ENCODE measurements around the gene RTP4. TPM values are rescaled to one million over a fixed set of nuclear protein-coding genes. Genes with fewer than 3 reads are reported as not detected.

The RTP4 gene
- total RNA-seq, 1 donor = 4.0 TPM

DNA sequence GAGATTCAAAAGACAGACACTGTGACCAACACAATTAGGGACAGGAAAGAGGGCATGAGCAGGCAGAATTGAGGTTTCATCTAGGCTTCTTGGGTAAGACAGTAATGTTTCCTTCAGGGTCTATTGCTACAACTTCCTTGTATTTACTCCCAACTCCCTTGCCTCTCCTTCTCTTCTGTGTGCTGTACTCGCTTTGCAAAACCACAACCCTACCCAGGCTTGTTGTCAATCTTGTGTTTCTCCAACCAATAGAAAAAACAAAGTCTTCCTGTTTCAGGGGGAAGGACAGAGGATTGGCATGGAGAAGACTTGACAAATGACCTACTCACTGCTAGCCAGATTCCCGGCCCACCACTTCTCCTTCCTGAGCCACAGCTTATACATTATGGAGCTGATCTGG, 40.3 kb upstream of the RTP4 start:
- no peaks in the 10 kb centered on the region for H3K27me3 ChIP-seq (ENCODE audit: insufficient read depth, low read length)
- H4K20me1 ChIP-seq (ENCODE audit: insufficient read depth, low read length) = no peaks in the 10 kb centered on the region
- H3K4me1 ChIP-seq (ENCODE audit: insufficient read depth, low read length) = no peaks in the 10 kb centered on the region
- no peak overlapping the region for H2AFZ ChIP-seq (ENCODE audit: low read length)
- no peak overlapping the region for H3K4me3 ChIP-seq (ENCODE audit: insufficient read depth, low read length)
- no peak overlapping the region for H3K27ac ChIP-seq (ENCODE audit: low read depth, low read length)
- no peaks in the 10 kb centered on the region for H3K9me3 ChIP-seq (ENCODE audit: low read depth, low read length)
- DNase-seq (ENCODE audit: insufficient read length, low spot score, missing footprints) = no peak
- no peak overlapping the region for H3K4me2 ChIP-seq (ENCODE audit: insufficient read depth, low read length)
- TF ChIP-seq, protein P1, sequence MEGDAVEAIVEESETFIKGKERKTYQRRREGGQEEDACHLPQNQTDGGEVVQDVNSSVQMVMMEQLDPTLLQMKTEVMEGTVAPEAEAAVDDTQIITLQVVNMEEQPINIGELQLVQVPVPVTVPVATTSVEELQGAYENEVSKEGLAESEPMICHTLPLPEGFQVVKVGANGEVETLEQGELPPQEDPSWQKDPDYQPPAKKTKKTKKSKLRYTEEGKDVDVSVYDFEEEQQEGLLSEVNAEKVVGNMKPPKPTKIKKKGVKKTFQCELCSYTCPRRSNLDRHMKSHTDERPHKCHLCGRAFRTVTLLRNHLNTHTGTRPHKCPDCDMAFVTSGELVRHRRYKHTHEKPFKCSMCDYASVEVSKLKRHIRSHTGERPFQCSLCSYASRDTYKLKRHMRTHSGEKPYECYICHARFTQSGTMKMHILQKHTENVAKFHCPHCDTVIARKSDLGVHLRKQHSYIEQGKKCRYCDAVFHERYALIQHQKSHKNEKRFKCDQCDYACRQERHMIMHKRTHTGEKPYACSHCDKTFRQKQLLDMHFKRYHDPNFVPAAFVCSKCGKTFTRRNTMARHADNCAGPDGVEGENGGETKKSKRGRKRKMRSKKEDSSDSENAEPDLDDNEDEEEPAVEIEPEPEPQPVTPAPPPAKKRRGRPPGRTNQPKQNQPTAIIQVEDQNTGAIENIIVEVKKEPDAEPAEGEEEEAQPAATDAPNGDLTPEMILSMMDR (IDR thresholded peaks at IDR 0.05; ENCODE audit: extremely low read depth, low read depth, low read length) = no peak
- no peaks in the 10 kb centered on the region for H3K79me2 ChIP-seq (ENCODE audit: insufficient read depth, low read length)
- no peaks in the 10 kb centered on the region for H3K36me3 ChIP-seq (ENCODE audit: insufficient read depth, low read length)

DNA sequence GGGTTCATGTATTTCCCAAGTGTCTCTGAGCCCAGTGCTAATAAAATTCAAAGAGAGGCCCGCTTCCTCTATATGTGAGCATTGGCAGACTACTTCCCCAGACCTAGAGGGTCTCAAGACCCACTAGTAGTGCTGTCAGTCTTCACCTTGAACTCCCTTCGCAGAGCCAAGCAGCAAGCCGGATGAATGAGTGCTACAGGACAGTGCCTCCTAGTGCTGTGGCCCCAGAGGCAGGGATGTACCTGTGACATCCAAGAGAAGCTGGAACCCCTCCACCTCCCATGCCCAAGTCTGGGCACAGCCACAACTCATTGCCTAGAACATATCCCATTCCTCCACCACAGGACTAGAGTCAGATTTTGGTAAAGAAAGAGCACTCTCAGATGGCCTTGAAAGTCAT, 39.5 kb upstream of the RTP4 start:
- Histone ChIP-seq H3K4me3 (ENCODE audit: insufficient read depth, low read length) (no peak overlapping the region), H3K4me1 (ENCODE audit: insufficient read depth, low read length) (no peaks in the 10 kb centered on the region), H3K27me3 (ENCODE audit: insufficient read depth, low read length) (no peaks in the 10 kb centered on the region), H3K9me3 (ENCODE audit: low read depth, low read length) (no peaks in the 10 kb centered on the region), H3K79me2 (ENCODE audit: insufficient read depth, low read length) (no peaks in the 10 kb centered on the region), H2AFZ (ENCODE audit: low read length) (no peak overlapping the region), H3K27ac (ENCODE audit: low read depth, low read length) (no peak overlapping the region), H3K36me3 (ENCODE audit: insufficient read depth, low read length) (no peaks in the 10 kb centered on the region), H4K20me1 (ENCODE audit: insufficient read depth, low read length) (no peaks in the 10 kb centered on the region), H3K4me2 (ENCODE audit: insufficient read depth, low read length) (no peak overlapping the region)
- no peak for DNase-seq (ENCODE audit: insufficient read length, low spot score, missing footprints)
- TF ChIP-seq, protein P1 (IDR thresholded peaks at IDR 0.05; ENCODE audit: extremely low read depth, low read depth, low read length) = no peak

DNA sequence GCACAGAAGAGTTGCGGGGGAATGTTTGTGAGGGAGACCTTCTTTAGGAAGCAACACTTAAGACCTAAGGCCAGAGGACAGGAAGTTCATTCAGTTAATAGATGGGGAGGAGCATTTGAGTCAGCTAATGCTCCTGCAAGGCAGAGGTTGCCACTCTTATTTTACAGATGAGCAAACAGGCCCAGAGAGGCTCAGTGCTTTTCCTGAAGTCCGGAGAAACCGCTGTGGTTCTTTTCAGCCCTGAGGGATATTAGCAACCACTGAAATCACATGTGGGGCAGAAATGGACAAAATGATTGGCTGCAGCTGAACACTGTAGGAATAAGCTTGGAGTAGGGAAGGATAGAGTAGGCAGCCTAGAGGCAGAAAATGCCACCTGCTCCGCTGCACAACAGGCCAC, 33.3 kb upstream of the RTP4 start:
- TF ChIP-seq, protein P1 (IDR thresholded peaks at IDR 0.05; ENCODE audit: extremely low read depth, low read depth, low read length) = no peak
- Histone ChIP-seq H3K27ac (ENCODE audit: low read depth, low read length) (no peak overlapping the region), H3K9me3 (ENCODE audit: low read depth, low read length) (no peaks in the 10 kb centered on the region), H4K20me1 (ENCODE audit: insufficient read depth, low read length) (no peaks in the 10 kb centered on the region), H3K79me2 (ENCODE audit: insufficient read depth, low read length) (no peaks in the 10 kb centered on the region), H3K27me3 (ENCODE audit: insufficient read depth, low read length) (peaks cover 2% of the 10 kb centered on the region), H2AFZ (ENCODE audit: low read length) (no peak overlapping the region), H3K4me2 (ENCODE audit: insufficient read depth, low read length) (no peak overlapping the region), H3K4me1 (ENCODE audit: insufficient read depth, low read length) (no peaks in the 10 kb centered on the region), H3K4me3 (ENCODE audit: insufficient read depth, low read length) (no peak overlapping the region), H3K36me3 (ENCODE audit: insufficient read depth, low read length) (no peaks in the 10 kb centered on the region)
- no peak for DNase-seq (ENCODE audit: insufficient read length, low spot score, missing footprints)

DNA sequence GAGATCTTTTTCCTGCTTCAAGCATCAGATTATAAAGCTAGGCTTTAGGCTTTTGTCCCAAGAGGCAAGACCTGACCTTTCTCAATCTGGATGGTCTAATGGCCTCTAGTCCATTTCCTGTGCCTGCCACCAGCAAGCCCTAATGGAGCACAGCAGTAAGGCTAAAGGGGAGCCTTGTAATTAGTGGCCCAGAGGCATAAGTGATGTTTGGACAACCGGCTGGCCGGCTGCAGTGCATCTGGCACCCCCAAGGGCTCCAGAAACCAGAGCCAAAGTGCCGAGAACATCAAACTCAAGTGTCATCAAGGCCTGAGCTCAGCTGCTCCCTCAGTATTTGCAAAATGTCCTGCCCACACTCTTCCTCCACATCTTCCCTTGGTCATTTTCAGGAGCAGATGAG, 31.9 kb upstream of the RTP4 start:
- H3K27me3 ChIP-seq (ENCODE audit: insufficient read depth, low read length) = peaks cover 2% of the 10 kb centered on the region
- H3K4me2 ChIP-seq (ENCODE audit: insufficient read depth, low read length) = no peak overlapping the region
- no peaks in the 10 kb centered on the region for H3K36me3 ChIP-seq (ENCODE audit: insufficient read depth, low read length)
- no peak for DNase-seq (ENCODE audit: insufficient read length, low spot score, missing footprints)
- H3K27ac ChIP-seq (ENCODE audit: low read depth, low read length) = no peak overlapping the region
- H3K9me3 ChIP-seq (ENCODE audit: low read depth, low read length) = no peaks in the 10 kb centered on the region
- no peak overlapping the region for H2AFZ ChIP-seq (ENCODE audit: low read length)
- H3K4me1 ChIP-seq (ENCODE audit: insufficient read depth, low read length) = no peaks in the 10 kb centered on the region
- H4K20me1 ChIP-seq (ENCODE audit: insufficient read depth, low read length) = no peaks in the 10 kb centered on the region
- no peak overlapping the region for H3K4me3 ChIP-seq (ENCODE audit: insufficient read depth, low read length)
- TF ChIP-seq, protein P1 (IDR thresholded peaks at IDR 0.05; ENCODE audit: extremely low read depth, low read depth, low read length) = no peak
- H3K79me2 ChIP-seq (ENCODE audit: insufficient read depth, low read length) = no peaks in the 10 kb centered on the region
